Heart right ventricle (tissue), 16 donors: ENCODE data around the gene SLC1A3. TPM values are rescaled to one million over a fixed set of nuclear protein-coding genes. Genes with fewer than 3 reads are reported as not detected.
A peak's percentile ranks its signal among the peaks of the same experiment; 100 is the strongest.

Source experiments
- ATAC-seq, 8 donors: fragments of 200-7000 bp; cut with Tn5 transposase; one replicate each; pipeline ENCODE4 v1.9.1; 2020; ENCODE audit warnings: mild to moderate bottlenecking in 8 of 8, moderate library complexity in 8 of 8, moderate number of reproducible peaks in 1 of 8
- DNase-seq, 2 donors: peaks; one replicate each; pipeline ENCODE4 v3.0.0-alpha.2; 2020
- H3K27ac ChIP-seq, 10 donors: fragments of 200-600 bp; sonication (generic) in 2 of 10; one replicate each; pipeline versions ENCODE4 v1.5.0 to v1.8.0; 2020 to 2022; ENCODE audit warnings: mild to moderate bottlenecking in 3 of 10
- H3K27me3 ChIP-seq, 7 donors: fragments of 200-600 bp; one replicate each; pipeline ENCODE4 v1.8.0; 2021 to 2022; ENCODE audit warnings: mild to moderate bottlenecking in 2 of 7
- H3K36me3 ChIP-seq, 9 donors: fragments of 200-600 bp; sonication (generic) in 1 of 9; one replicate each; pipeline versions ENCODE4 v1.5.0 to v1.8.0; 2020 to 2022; ENCODE audit warnings: mild to moderate bottlenecking in 2 of 9
- H3K4me1 ChIP-seq, 9 donors: fragments of 200-600 bp; sonication (generic) in 1 of 9; one replicate each; pipeline versions ENCODE4 v1.5.0 to v1.8.0; 2020 to 2022; ENCODE audit warnings: mild to moderate bottlenecking in 4 of 9
- H3K4me3 ChIP-seq, 10 donors: fragments of 200-600 bp; sonication (generic) in 2 of 10; one replicate each; pipeline versions ENCODE4 v1.5.0 to v1.8.0; 2020 to 2022; ENCODE audit warnings: mild to moderate bottlenecking in 7 of 10, moderate library complexity in 2 of 10
- H3K9me3 ChIP-seq, 11 donors: fragments of 200-600 bp in 10 of 11; sonication (generic) in 2 of 11; one replicate each; pipeline versions ENCODE4 v1.5.0 to v1.8.0; 2013 to 2022; ENCODE audit warnings: mild to moderate bottlenecking in 2 of 11, control low read depth in 1 of 11, moderate library complexity in 1 of 11
- WGBS, 2 donors: extraction: QIAGEN DNeasy Blood & Tissue Kit; methylation state at CpG; one replicate each; pipeline ENCODE4 v1.1.7; 2013; ENCODE audit warnings: inconsistent platforms in 1 of 2; 5-methylcytosine and 5-hydroxymethylcytosine counted together
- intact Hi-C, 10 donors: fragments of 100-400 bp; cut with DNase I; formaldehyde crosslinking; loops; one replicate each; pipeline versions ENCODE4 v1.11.1 to v1.14.2; 2022
- polyA plus RNA-seq, 2 donors: library from polyadenylated mRNA; stranded (reverse); fragments of 200-250 nt; gene quantifications; one replicate each; pipeline ENCODE4 v1.2.3, GENCODE V29; 2013
- total RNA-seq, 10 donors: library from RNA; stranded (reverse); fragmentation: NEBNext Ultra II Directional in 3 of 10; extraction: Animal tissue kit (Norgen Biotek cat#: 25700) in 3 of 10; gene quantifications; one replicate each; pipeline versions ENCODE4 v1.2.1 to v1.2.4, GENCODE V29; 2021 to 2023
- TF ChIP-seq, protein P1 (sequence below), 9 donors: fragments of 200-600 bp; sonication (generic) in 2 of 9; IDR thresholded peaks; one replicate each; pipeline versions ENCODE4 v1.5.0 to v1.8.0; 2021 to 2022; ENCODE audit warnings: antibody characterized with exemption in 9 of 9, mild to moderate bottlenecking in 5 of 9, moderate library complexity in 1 of 9
- donor health status: Arrhythmogenic right ventricular cardiomyopathy.
- donor health status: ischemic (EF 13 %, LVEDD 7.1; RV severe dilation, severe dysfunction).
- donor health status: healthy with polysubstance abuse.
- donor health status: DM: no; HTN: yes; CAD: no.
- donor health status: DM: no; HTN: no; CAD: no.
- donor health status: ischemic (EF 25% LVEDD 6.9; RV normal size, moderate dysfunction).
- donor health status: ischemic (EF 25% LVEDD 5.7; RV mildly dilated, moderate dysfunction).
- donor health status: healthy.
- donor health status: DM: yes; HTN: yes; CAD: no.
- donor health status: Ischemic cardiomyopathy.
- donor health status: ischemic (EF 35%, LVEDD 5.7; RV mildly dilated, moderate dysfunction).
- donor health status: nonischemic (EF 11% LVEDD 7.7; RV severe dilation, severe dysfunction).
- donor health status: DM: yes; HTN: yes; CAD: no.
- donor health status: PGD.
- donor health status: ischemic (EF 29% LVEDD 5.4; RV normal size, mild dysfunction).
- donor health status: nonischemic (EF 23%, LVEDD 6.1; RV moderate dilation, normal function).

Gene SLC1A3
- total and polyA plus RNA-seq, 12 donors = 39.5 to 83.6 (median 58.5) TPM

DNA sequence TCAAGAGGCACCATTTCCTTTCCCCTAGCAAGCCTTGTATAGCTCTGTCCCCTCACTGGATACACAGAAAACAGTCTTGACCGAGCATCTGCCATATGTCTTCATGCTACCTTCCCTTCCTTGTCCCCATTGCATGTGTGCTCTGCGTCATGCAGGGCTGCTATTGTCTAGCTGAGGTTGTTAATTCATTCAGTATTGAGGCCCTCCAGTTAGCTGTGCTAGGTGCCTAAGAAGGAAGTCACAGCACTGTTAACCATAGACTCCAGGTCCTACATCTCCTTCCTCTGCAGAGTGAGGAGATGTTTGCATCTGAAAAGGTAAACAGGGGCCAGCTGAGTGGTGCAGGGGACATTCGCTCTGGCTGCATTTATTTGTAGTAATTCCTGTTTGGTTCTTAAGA is 48.2 kb downstream of the SLC1A3 start:
- intact Hi-C loops = loop anchor here in 2 of 10 donors (5.0 kb wide), 2 partner anchors 37 to 47 kb away; partner anchors contain the start of gene SLC1A3 (in 1 of the 2)
- ATAC-seq (no peak), DNase-seq (no peak)
- H3K4me1 ChIP-seq = peaks cover 3 to 63% (median 46%) of the 10 kb centered on the region in 9 donors
- no peaks in the 10 kb centered on the region for H3K36me3 ChIP-seq
- no peaks in the 10 kb centered on the region for H3K27me3 ChIP-seq
- TF ChIP-seq, protein P1, sequence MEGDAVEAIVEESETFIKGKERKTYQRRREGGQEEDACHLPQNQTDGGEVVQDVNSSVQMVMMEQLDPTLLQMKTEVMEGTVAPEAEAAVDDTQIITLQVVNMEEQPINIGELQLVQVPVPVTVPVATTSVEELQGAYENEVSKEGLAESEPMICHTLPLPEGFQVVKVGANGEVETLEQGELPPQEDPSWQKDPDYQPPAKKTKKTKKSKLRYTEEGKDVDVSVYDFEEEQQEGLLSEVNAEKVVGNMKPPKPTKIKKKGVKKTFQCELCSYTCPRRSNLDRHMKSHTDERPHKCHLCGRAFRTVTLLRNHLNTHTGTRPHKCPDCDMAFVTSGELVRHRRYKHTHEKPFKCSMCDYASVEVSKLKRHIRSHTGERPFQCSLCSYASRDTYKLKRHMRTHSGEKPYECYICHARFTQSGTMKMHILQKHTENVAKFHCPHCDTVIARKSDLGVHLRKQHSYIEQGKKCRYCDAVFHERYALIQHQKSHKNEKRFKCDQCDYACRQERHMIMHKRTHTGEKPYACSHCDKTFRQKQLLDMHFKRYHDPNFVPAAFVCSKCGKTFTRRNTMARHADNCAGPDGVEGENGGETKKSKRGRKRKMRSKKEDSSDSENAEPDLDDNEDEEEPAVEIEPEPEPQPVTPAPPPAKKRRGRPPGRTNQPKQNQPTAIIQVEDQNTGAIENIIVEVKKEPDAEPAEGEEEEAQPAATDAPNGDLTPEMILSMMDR (IDR thresholded peaks at IDR 0.05) = no peak
- peak overlapping the region in 6 of 10 donors; percentile 3 to 72 (median 61) for H3K27ac ChIP-seq
- WGBS, 2 donors = 84 to 93% methylated on average over 3 of the region's 3 CpGs
- no peaks in the 10 kb centered on the region for H3K9me3 ChIP-seq
- no peak overlapping the region for H3K4me3 ChIP-seq

DNA sequence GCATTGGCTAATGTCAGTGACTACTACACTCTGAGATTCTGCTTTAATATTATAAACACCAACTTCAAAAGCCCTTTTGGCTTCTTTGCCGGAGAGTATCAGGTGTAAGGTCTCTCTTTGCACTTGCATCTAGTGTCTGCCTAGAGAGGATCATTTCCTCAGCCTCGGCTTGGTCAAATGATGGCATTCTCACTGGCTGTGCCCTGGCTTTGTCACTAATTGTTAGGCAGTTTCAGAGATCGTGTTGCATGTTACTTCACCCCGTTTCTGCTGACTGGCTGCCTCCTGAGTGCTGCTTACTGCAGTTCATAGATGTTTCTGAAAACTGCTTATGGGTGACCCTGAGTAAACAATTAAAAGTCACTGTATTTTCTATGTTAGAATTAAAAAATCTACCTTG is 48.8 kb downstream of the SLC1A3 start:
- H3K4me3 ChIP-seq = no peak overlapping the region
- no peaks in the 10 kb centered on the region for H3K36me3 ChIP-seq
- intact Hi-C loops = loop anchor here in 2 of 10 donors (5.0 kb wide), 1 partner anchor 48 kb away; the partner anchor contains the start of gene SLC1A3 (in 2 of the 2)
- peak in 1 of 2 donors; percentile 17 for DNase-seq
- no peaks in the 10 kb centered on the region for H3K9me3 ChIP-seq
- H3K4me1 ChIP-seq = peaks cover 3 to 69% (median 50%) of the 10 kb centered on the region in 9 donors
- peak in 7 of 8 donors; percentile 16 to 37 (median 32) for ATAC-seq
- TF ChIP-seq, protein P1 (IDR thresholded peaks at IDR 0.05) = no peak
- 35 to 41% methylated on average over 4 of the region's 4 CpGs for WGBS, 2 donors
- H3K27me3 ChIP-seq = no peaks in the 10 kb centered on the region
- peak overlapping the region in 7 of 10 donors; percentile 3 to 72 (median 59) for H3K27ac ChIP-seq

DNA sequence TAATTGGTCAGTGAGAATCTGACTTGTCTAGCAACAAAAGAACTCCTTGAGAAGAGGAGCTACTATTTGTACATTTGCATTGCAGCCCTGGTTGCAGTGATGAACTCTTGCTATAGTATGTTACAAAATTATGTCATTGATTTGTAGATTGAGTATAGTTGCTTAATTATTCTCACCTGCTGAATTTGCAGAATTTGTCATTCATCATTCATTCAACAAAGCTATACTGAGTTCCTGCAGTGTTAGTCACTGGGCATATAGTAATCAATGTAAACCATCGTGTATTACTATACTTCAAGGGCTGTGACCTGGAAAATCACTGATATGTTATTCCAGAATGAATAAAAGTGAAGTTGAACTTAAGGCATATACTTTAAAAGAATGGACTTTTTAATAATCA is 50.1 kb downstream of the SLC1A3 start:
- 72 to 81% methylated on average over 1 of the region's 1 CpG for WGBS, 2 donors

DNA sequence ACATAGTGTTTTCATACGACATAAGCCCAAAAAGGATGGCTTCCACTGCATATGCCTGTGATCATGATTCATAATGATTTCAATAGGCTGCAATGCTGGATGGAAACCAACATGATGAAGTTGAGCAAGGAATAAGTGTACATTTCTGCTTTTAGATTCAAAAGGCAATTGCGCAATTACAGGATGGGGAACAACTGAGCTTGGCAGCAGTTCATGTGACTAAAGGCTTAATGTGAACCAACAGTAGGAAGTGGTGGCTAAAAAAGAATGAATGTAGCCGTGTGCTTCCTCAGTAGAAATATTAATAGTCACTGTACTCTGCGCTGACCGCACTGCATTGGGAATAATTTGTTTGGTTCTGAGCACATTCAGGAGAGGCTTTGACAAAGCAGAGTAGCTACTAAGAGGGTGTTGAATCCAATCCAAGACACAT is 51.2 kb downstream of the SLC1A3 start:
- H3K4me1 ChIP-seq = peaks cover 3 to 61% (median 42%) of the 10 kb centered on the region in 9 donors

More for the DNA sequence above, 50.1 kb downstream of the SLC1A3 start:
- TF ChIP-seq, protein P1 (IDR thresholded peaks at IDR 0.05) = no peak
- ATAC-seq (no peak), DNase-seq (no peak)
- Histone ChIP-seq H3K27ac (peak overlapping the region in 3 of 10 donors; percentile 72 to 83 (median 77)), H3K4me1 (peaks cover 3 to 64% (median 50%) of the 10 kb centered on the region in 9 donors), H3K36me3 (no peaks in the 10 kb centered on the region), H3K27me3 (no peaks in the 10 kb centered on the region), H3K9me3 (no peaks in the 10 kb centered on the region), H3K4me3 (no peak overlapping the region)
- intact Hi-C loops = loop anchor here in 2 of 10 donors (5.0 kb wide), 1 partner anchor 49 kb away; the partner anchor contains the start of gene SLC1A3 (in 2 of the 2)

More for the DNA sequence above, 51.2 kb downstream of the SLC1A3 start:
- intact Hi-C loops = loop anchor here in 2 of 10 donors (5.0 kb wide), 1 partner anchor 50 kb away; the partner anchor contains the start of gene SLC1A3 (in 2 of the 2)
- Histone ChIP-seq H3K36me3 (no peaks in the 10 kb centered on the region), H3K27ac (peak overlapping the region; percentile 42 to 83 (median 72)), H3K4me3 (no peak overlapping the region), H3K9me3 (no peaks in the 10 kb centered on the region), H3K27me3 (no peaks in the 10 kb centered on the region)
- ATAC-seq (peak; percentile 85 to 95 (median 91)), DNase-seq (peak in 1 of 2 donors; percentile 76)
- WGBS, 2 donors = 8 to 11% methylated on average over 5 of the region's 5 CpGs
- TF ChIP-seq, protein P1 (IDR thresholded peaks at IDR 0.05) = no peak
